Activated CD4-positive, CD25-positive, alpha-beta regulatory T cell treated with anti-CD3 and anti-CD28 coated beads, Interleukin-2, amount 50 U/mL, for 24 hours (primary cell): ENCODE data around the gene NMNAT2.
A peak's percentile ranks its signal among the peaks of the same experiment; 100 is the strongest.
"Not testable (repeated sequence)": the region's sequence is repeated elsewhere in the genome, so short reads cannot be mapped to it uniquely, and the experiment has no call there.

Experiments used
- ATAC-seq, 2 donors: fragments of 150-1000 bp; cut with Tn5 transposase; one replicate each; pipeline ENCODE4 v1.10.0; 2021; ENCODE audit warnings: mild to moderate bottlenecking in 1 of 2, moderate library complexity in 1 of 2

The NMNAT2 gene

DNA sequence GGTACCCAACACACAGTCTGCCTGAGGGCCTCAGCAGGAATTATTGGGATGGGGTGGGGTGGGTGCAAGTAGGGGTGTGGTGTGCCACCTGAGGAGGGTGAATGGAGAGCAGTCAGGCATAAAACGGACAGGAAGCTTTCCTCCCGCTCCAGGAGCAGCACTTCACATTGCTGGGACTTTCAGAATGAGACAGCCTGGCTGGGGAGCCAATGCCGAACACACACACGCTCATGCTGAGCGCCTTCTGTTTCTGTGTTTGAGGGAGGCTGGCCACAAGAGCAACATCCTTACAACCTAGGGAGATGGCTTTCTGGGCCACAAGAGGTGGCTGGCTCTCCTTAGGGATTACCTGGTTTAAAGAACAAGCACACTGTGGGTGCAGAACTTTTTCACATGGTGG, 134.1 kb downstream of the NMNAT2 start:
- no peak for ATAC-seq

DNA sequence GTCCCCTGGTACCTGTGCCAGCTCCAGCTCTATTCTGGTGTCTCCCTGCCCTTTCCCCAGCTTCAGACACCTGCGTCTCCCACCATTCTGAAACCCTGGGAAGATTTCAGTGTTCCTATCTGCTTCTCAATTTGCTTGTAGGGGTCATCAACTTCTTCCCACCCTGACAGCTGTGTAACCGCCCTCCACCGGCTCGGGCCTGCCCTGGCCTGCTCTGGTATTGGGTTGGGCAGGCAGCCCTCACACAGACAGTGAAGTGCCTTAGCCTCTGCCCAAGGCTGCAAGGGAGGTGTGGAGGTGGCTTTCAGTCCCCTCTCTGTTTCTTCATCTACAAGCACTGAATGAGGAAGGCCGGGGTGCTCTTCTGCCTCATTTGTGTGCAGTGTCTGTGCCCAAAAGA, 134.9 kb downstream of the NMNAT2 start:
- ATAC-seq = no peak

DNA sequence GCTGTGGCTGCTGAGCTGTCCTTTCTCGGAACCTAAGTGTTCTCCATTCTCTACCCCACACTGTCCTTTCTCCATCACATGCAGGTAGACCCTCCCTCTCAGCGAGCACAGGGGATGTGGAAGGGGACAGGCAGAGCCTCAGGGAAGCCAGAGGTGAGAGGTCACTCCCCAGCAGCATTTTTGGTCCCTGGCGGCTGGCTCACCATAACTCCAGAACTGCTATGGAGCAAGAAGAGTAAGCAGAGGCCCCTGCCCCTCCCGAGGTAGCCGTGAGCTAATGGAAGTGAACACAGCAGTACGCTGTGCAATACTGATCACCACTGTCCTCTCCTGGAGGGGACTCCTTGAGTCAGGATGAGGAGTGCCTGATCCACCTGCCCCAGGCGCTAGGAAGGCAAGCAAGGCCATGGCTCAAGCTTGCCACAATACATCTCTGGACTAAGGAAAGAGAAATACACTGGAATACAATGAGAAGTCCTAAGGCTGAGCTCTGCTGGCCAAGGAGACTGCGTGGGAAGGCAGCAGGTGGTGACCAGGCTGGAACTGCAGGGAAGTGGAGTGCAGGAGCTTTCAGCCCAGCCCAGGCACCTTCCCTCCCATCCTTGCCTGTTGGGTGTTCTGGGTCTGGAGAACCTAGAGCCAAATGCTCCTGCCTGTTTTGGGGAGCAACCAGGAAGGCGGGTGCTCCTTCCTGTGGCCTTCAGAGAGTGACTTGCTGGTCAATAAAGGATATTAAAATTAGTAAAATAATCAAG, 135.9 kb downstream of the NMNAT2 start:
- no peak for ATAC-seq

DNA sequence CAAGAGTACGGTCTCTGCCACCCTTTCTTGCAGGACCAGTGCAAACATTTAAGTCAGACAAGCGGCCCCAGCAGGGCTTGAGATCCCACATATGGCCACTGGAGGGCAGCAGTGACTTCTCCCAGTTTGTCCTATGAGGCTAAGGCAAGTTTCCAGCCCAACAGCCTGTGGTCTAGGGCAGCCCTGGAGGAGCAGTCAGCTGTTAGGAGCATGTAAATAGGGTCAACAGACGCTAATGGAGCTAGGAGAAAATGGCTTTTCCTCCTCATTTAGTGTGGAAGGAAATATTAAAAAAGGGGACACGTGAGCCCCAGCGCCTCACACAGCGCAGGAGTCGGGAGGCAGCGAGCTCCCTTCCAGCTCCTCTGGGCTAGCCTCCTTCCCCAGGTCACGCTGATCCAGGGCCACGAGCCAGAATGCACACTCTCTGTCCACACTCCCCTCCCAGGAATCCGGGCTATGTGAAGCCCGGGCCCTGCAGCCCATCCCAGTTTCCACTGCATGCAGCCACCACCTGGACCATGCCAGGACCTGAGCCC, 136.6 kb downstream of the NMNAT2 start:
- peak; percentile 25 to 39 for ATAC-seq

DNA sequence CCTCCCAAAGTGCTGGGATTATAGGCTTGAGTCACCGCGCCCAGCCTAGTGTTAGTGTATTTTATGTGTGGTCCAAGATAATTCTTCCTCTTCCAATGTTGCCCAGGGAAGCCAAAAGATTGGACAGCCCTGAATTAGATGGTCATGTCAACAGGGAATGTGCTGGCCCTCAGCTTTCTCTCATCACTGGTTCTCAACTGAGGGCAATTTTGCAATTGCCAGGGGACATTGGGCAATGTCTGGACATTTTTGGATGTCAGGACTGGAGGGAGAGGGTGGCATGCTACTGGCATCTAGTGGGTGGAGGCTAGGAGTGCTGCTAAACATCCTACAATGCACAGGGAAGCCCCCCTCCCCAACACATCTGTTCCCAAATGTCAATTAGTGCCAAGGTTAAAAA, 137.1 kb downstream of the NMNAT2 start:
- ATAC-seq = no peak

DNA sequence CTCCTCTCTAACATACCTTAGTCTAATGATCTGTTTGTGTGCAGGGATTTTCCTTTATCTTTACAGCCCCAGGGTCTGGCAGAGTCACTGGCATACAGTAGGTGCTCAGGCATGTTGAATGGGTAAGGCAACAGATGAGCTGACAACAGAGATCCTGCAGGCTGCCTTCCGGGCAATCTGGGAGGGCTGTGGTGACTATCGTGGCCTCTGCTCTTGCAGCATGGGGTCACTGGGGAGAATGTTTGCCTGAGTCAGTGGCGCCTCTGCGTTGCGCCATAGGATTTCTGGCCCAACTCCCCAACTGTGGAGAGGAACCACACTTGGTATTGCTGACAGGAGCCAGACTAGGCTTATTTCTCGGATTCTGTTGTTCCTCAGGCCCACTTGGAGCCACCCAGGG, 138.3 kb downstream of the NMNAT2 start:
- ATAC-seq = no peak

DNA sequence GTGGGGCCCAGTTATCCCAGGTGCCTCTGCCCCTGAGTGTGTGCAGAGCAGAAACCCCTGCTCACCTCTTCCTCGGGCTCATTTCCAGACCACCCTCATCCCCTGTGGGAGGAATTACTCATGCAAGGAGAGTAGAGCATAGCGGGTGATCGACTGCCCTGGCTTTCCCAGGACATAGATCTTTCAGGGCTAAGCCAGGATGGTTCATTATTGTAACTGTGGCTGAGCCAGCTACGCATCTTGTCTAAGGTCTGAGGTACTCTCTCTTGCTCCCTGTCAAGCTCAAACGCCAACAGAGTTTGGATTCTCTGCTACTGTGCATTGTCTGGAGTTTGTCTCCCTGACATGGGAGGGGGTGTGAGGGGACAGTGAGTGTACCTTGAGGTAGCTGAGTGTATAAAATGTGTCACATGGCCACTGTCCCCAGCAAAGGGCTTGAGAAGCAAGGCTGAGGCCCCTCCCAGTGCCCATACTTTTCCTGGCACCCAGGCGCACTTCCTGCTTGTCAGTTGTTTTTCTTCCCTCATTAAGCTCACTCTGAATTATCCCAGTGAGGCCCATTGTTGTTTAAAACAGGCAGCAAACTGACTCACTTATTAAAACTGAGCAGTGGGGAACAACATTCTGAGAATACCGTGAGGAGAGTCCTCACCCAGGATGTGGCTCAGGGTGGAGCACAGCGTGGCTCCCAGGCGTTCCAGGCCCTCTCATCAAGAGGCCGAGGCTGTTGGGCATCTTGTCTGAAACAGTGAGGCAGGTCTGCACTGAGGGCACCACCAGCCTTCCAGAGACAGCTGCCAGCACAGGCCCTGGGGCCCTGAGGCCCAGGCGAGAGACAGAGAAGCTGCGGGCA, 139.2 kb downstream of the NMNAT2 start:
- no peak for ATAC-seq

DNA sequence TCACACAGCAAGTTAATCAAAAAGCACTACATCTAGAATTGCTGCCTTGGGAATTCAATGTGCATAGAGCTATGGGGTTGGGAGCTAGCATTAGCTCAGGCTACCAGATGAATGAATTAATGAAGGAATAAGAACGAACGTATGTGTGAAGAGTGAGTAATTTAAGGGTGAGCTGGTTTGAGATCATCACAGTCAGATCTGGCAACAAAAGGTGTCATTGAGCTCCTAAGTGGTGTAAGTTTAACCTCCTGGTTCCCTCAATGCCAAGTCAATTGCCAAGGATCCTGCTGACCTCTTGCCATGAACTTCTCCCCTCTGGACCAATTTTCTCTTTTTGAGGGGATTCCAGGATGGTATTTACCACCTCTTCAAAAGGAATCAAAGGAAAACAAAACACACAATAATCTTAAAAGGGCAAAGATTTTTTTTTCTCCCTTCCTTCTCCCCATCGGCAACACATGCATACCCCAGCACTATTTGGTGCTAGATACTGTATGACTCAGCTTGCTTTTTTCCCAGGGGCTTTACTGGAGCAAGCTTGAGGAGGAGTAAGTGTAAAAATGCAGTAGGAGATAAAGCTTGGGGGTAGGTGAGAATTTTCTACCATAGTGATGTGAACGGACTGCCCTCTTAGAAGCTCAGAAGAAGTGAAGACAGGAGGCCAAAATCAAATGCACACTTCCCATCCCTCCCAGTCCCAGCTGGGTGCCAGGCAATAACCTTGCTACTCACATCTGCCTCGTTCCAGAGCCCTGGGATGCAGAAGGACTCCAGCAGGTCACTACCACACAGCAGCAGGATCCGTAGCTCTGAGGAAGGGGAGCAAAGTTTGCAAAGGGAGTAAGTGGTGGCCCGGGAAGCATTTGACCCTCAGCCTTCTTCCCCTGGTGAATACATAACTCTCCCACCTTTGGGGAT, 140.1 kb downstream of the NMNAT2 start:
- no peak for ATAC-seq

DNA sequence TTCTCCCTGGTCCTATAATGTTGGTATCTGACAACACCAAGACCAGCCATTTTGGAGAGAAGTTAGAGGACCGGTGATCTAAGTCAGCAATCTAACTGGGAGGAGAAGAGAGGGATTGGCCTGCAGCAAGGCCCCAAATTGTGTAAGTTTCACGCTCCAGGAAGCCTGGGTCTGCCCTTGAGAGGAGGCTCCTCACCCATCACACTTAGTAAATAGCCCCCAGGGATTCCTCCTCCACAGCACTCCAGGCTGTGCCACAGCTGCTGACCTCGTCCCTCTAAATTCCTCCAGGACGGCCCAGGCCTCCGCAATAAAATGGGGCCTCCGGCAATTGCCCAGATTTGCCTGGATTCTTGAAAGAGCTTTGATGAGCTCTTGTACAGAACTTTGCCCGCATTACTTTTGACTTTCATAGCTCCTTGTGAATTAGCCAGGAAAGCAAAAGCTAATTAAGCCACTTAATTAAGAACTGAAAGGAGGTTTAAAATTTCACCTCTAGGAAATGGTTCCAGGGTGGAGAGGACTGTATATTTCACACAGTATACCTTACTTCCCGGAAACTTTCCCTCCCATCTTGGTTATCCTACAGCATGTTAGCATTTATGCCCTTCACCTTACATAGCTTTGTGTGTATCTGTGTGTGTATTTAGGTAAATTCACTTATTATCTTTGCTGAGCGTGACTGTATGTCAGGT, 141.6 kb downstream of the NMNAT2 start:
- ATAC-seq = no peak

DNA sequence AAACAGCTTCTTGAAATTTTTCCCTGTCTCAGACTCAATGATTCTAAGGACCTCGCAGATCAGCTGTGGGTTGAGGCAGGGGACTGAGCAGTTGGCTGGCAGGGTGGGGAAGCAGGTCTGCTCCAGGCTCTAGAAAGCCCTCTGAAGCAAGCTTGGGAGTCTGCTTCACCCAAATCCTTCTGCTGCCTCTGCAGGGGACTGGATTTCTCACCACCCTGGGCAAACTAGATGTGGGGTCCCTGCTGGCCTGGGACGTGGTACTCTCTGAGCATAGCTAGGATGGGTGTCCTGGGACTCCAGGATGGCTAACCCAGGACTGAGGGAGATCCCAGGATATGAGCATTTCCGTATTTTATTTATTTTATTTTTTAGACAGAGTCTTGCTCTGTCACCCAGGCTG, 142.9 kb downstream of the NMNAT2 start:
- no peak for ATAC-seq

DNA sequence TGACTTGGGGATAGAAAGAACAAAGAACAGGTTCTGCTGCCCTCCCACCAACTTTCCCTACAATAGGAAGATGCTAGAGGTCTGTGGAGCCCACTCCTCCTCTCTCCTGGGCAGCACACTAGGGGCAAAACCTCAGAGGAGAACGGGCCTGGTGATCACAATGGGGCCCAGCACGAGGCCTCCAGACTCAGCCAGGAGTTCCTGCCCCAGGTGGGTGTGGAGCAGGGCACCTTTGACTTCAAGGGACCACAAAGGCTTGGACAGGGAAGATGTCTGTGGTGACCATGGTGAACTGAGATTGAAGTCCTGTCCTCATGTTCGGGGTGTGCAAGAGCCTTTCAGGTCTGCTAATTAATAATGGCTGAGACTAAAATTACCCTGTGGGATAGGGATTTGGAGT, 143.3 kb downstream of the NMNAT2 start:
- ATAC-seq = no peak

DNA sequence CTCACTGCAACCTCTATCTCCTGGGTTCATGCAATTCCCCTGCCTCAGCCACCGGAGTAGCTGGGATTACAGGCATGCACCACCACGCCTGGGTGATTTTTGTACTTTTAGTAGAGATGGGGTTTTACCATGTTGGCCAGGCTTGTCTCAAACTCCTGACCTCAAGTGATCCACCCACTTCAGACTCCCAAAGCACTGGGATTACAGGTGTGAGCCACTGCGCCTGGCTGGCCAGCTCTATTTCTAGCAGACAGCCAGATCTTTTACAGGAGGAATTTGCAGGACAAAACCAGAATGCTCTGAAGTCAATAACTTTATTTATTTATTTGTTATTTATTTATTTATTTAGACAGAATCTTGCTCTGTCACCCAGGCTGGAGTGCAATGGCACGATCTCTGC, 144.2 kb downstream of the NMNAT2 start:
- ATAC-seq = not testable (repeated sequence)

DNA sequence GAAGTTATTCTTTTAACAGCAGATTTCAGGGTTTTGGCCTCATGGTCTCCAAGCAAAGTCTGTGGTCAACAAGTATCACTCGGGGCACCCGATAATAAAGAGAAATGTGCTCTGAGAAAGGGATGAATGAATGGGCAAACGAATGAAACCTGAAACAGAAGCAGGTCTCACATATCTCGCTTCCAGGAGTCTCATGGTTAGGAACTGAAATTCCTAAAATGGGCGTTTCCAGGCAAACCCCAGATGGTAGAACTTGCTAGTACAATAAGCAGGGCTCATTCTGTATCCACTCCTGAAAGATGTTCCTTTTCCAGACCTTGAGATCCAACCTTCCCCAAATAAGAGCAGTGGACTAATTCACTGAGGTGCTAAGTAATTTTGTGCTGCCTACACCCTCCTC, 144.9 kb downstream of the NMNAT2 start:
- ATAC-seq = no peak

DNA sequence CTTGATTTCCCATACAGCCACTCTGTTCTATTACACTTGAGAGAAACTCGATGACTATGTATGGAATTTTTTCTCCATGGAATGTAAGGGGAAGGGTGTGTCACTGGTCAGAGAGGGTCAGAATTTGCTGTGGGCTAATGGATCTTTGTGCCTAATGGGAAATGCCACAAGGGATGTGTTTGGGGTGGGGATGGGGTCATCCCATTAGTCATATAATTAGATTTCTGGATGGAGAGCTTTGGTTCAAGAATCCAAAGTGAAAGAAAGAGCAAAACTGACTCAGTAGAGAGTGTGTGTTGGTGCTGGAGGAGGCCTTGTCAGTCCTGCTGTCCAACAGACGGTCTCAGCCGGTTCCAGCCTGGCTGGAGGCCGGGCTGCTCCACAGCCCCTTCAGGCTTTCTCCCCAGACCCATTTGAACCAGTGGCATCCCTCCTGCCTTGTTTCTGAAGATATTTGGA, 145.8 kb downstream of the NMNAT2 start:
- no peak for ATAC-seq

DNA sequence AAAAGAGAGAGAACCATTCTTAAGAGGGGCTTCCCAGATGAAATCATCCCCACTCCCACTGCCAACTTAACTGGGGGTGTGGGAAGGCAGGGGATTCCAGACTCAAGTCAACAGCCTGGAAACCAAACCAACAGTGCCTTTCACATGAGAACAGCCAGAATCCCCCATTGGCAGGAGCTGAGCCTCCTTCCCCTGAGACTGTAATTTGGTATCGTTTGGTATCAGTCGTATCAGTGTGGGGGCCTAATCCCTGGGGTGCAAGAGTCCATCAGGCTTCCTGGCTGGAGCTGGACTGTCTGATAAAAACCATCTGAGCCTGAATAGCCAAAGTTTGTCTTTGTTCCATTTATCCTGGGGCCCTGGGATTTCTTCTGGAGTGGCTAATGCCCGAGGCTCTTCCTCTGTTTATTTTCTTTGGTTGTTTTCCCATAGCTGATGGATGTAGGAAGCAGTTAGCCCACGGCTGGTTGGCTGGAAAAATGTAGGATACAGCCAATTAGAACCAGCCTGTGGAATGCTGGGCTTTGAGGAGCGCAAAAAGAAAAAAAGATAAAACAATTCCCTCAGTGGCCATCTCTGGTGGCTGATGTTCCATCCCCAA, 147.5 kb downstream of the NMNAT2 start:
- ATAC-seq = no peak

DNA sequence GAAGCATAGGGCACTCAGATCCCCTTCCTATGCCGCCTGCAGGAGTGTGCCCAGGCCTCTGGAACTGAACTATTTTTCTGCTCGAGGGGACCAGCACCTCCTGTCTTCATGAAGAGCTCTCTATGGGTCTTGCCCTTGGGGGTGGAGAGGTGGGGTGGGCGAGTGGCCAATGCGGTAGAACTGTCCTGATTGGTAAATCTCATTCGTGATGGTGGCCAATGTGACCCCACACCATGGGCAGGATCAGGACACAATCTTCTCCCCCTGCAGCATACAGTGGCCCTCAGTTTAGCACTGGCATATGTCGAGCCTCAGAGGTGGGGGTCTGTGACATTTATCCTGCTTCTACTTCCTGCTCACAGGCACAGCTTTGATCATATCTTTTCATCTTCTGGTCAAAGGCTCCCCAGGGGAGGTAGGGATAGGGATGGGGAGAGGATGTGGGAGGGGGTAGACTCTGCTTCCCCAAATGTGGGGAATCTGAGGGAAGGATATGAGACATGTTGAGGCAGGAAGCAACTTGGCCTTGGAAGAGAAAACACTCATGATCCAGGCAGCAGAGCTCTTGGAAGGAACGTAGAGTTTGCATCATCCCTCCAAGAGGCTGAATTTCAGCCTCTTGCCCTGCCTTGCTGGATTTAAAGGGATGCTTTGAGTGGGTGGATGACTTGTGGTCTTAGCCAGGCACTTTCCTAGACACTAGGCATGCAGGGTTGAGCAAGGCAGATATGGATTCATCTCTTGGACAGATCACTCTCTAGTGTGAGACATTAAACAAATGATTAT, 150.3 kb downstream of the NMNAT2 start:
- no peak for ATAC-seq

DNA sequence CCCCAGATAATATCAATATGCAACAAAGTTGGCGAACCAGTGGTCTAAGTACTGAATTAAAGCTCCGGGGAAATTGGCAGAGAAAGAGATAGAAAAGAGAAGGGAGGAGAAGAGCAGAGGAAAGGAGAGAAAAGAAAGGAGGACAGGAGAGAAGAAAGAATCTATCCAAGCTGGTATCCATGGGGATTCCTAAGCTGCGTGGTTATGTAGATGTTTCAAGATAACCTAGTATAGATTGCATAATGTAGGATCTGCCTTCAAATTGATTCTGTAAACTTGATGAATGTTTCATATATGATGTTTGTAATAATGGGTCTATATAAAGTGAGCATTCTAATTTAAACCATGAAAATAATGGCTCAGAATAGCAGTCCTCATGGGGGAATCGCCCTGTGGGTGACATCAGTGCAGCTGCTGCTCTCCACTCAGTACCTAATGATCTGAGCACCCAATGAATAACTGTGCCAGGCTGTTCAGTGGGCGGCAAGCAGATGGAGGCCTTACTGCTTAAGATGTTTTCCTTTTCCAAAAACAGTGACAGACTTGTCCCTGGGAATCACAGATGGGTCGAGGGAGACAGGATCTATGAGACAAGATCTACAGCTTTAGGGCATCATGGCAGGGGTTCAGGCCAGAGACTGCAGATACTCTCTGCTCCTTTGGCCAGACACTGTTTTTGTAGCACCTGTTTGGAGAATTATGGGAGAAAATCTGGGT, 154.1 kb downstream of the NMNAT2 start:
- no peak for ATAC-seq

DNA sequence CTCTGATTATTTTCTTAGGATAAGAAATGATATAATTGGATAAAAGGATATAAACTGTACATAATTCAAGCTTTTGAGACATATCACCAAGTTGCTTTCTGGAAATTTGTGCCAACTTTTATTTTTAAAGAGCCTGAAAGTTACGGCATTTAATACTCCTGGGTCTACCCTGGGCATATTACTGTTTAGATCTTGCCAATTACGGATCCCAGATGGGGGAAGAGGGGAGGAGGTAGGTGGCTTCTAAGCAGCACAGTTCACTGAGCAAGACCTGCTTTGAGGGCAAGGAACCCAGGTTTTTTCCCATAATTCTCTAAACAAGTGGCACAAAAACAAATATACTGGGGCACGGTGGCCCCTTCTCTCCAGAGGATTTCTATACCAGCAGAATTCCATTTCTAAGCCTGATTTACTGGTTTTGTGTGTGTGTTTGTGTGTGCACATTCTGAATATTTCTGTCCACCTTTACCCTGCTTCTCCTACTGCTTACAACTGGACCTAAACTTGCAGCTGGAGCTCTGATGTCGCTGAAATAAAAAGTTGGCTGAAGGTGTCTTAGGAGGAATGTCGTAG, 155.5 kb downstream of the NMNAT2 start:
- ATAC-seq = no peak

DNA sequence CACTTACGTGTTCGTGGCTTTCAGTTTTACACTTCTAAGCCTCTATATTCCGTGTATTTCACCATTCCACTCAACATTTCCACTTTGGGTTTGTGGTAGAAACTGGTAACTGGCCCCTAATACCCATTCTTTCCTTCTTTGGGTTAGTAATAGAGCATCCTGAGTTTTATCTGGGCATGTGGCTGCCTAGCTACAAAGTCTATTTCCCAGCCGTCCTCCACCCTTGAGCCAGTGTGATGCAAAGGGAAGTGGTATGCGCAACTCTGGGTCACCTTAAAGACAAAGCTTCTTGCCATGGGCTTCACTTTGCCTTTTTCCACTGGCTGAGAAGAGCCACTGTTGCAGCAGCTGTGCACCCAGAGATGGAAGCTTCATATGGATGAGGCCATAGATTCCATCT, 158.3 kb downstream of the NMNAT2 start:
- no peak for ATAC-seq

DNA sequence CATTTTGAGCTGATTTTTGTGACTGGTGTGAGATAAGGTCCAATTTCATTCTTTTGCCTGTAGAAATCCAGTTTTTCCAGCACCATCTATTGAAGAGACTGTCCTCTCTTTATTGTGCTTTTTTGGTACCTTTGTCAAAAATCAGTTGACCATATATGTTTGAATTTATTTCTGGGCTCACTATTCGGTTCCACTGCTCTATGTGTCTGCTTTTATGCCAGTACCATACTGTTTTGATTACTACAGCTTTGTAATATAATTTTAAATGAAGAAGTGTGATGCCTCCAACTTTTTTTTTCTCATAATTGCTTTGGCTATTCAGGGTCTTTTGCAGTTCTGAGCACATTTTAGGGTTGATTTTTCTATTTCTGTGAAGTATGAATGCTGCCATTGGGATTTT, 163.1 kb downstream of the NMNAT2 start:
- ATAC-seq = no peak
